Stimulated activated CD4-positive, alpha-beta T cell treated with anti-CD3 and anti-CD28 coated beads, Interleukin-15, amount 100 ng/mL, for 1 hour (primary cell): ENCODE results near the gene MRPS11.
"Not testable (repeated sequence)": the region's sequence is repeated elsewhere in the genome, so short reads cannot be mapped to it uniquely, and the experiment has no call there.

Experiments used
- DNase-seq, 2 donors: peaks; one replicate each; pipeline ENCODE4 v3.0.0-alpha.2; 2020; ENCODE audit warnings: low read depth in 1 of 2, low spot score in 1 of 2

MRPS11 gene

GRCh38 chr15:88454867-88455810 lies 12.4 kb upstream of the MRPS11 start:
- peak in 1 of 2 donors; percentile 6 for DNase-seq

- DNase-seq, result no peak
Measured at GRCh38 chr15:88456733-88457132, 10.8 kb upstream of the MRPS11 start.

- no peak for DNase-seq
Measured at GRCh38 chr15:88463870-88464532, 3.5 kb upstream of the MRPS11 start.

- DNase-seq, result no peak
Measured at GRCh38 chr15:88465633-88466224, 1.8 kb upstream of the MRPS11 start.

- DNase-seq, result no peak
Measured at GRCh38 chr15:88467935-88468528, 524 bp downstream of the MRPS11 start.

GRCh38 chr15:88468721-88469120 lies 1.2 kb downstream of the MRPS11 start:
- not testable (repeated sequence) for DNase-seq

GRCh38 chr15:88469321-88469720 lies 1.8 kb downstream of the MRPS11 start:
- DNase-seq, result no peak

- no peak for DNase-seq
Measured at GRCh38 chr15:88470625-88471372, 3.3 kb downstream of the MRPS11 start.

GRCh38 chr15:88472225-88472624 lies 4.7 kb downstream of the MRPS11 start:
- DNase-seq, result no peak

- DNase-seq, result not testable (repeated sequence)
Measured at GRCh38 chr15:88473661-88474293, 6.3 kb downstream of the MRPS11 start.

- no peak for DNase-seq
Measured at GRCh38 chr15:88476635-88477060, 9.1 kb downstream of the MRPS11 start.

- DNase-seq, result no peak
Measured at GRCh38 chr15:88477126-88477525, 9.6 kb downstream of the MRPS11 start.

GRCh38 chr15:88477904-88478303 lies 10.4 kb downstream of the MRPS11 start:
- no peak for DNase-seq

- no peak for DNase-seq
Measured at GRCh38 chr15:88479169-88479568, 11.7 kb downstream of the MRPS11 start.

GRCh38 chr15:88480981-88481380 lies 13.5 kb downstream of the MRPS11 start:
- DNase-seq, result no peak

GRCh38 chr15:88482263-88482662 lies 14.8 kb downstream of the MRPS11 start:
- DNase-seq, result no peak

GRCh38 chr15:88484682-88485331 lies 17.3 kb downstream of the MRPS11 start:
- DNase-seq, result no peak

- no peak for DNase-seq
Measured at GRCh38 chr15:88487178-88487795, 19.8 kb downstream of the MRPS11 start.

- no peak for DNase-seq
Measured at GRCh38 chr15:88487796-88488523, 20.5 kb downstream of the MRPS11 start.
